Limb (tissue), 2 donors: ENCODE results near the gene FABP6.

Experiments
- DNase-seq, 2 donors: peaks; one replicate each; pipeline ENCODE4 v3.0.0-alpha.2; 2016; ENCODE audit errors: extremely low spot score in 2 of 2

The FABP6 gene

DNA sequence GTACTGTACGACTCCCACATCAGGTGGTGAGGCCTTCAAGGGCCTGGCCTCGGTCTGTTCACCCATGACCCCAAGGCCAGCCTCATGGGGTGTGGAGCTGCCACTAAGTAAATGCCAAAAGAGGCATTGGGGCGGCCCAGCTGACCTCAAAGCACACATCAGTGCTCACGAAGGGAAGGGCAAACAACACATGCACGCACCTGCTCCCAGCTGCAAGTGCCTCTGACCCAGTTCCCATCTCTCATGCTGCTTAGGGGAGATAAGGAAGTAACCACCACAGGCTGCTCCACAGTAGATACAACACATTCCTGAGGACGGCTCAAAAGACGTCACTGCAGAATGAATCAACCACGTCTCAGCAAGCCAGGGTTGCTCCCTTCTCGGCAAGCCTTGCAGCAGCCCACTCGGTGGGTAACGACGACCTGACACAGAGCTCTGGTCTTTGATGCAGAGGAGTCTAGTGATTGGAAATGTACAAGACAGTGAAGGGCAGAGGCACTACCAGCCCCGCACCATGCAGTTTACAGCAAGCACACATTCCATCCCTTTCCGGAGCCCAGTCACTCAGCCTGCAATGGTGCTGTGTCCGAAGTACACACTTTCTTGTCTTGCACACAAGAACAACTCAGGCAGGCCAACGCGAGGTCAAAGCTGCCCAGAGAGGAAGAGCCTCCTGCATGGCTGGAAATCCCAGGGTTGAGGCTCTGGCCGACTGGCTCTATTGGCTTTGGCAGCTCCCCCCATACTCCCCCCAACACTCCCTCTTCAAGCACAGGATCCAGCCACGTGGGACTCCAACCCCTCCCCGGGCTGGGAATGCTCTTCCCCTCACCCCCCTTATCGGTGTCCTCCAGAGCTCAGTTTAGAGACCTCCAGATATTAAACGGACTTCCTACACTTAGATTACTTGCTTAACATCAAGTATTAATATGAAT, 31.8 kb downstream of the FABP6 start:
- DNase-seq = no peak

DNA sequence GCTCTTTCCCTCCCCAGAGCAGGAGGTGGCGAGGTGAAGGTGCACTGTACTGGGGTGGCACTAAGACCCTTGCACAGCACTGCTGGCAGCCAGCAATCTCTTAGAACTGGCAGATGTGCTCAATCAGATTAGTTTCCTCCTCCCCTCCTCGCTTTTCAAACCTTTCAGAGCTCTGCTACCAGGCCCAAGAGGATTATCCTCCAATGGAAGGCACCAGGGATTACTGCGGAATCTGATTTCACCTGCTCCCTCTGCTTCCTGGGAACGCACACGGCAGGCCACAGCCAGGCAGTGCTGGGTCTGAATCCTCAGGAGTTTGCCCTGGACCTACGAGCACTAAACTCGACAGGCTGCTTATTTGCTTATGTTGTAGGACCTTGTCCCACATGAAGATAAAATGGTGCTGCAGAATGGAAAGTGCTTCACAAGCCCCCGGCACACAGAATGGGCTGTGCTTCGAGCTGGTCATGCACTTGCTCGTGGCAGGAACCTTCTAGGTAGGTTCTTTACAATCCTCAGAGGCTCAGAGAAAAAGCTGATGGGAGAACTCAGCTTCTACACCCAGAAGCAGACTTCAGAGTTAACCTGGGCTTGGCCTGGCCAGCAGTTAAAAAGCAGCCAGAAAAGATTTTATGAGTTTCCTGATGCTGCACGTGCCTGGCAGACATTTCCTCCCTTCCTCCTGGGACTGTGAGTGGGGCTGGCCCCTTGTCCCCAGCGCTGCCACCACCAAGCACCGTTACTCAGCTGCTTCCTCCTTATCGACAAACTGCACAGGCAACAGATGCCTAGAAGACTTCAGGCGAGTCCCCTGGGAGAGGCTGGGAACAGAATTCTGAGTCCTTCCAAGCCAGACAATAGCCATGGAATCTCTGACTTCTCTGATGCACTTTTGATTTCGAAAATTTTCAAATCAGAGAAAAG, 33.1 kb downstream of the FABP6 start:
- DNase-seq = no peak

GRCh38 chr5:160263326-160263855, 34.1 kb downstream of the FABP6 start:
- DNase-seq = no peak

- no peak for DNase-seq
These were observed 36.7 kb downstream of the FABP6 start for GRCh38 chr5:160266044-160266443.

GRCh38 chr5:160266752-160267345, 37.5 kb downstream of the FABP6 start:
- DNase-seq = no peak

GRCh38 chr5:160268121-160268520, 38.8 kb downstream of the FABP6 start:
- DNase-seq = no peak

GRCh38 chr5:160269017-160269416, 39.7 kb downstream of the FABP6 start:
- no peak for DNase-seq

DNA sequence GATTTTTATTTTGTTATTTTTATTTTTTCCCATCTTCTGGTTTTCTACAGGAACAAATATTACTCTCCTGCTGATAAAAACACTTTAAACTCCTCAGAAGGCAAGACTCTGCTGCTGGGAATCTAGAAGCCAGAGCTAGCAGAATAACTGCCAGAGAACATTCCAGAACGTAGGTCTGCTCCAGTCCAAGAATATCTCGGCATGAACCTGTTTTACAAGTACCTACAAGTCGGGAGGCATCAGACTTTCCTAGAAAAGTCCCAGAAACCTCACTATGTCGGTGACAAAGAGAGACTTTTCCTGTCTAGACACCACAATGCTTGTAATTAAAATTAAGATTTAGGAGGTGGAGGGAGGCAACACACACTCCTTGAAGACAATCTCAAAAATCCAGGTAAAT, 41.4 kb downstream of the FABP6 start:
- DNase-seq = no peak

GRCh38 chr5:160271396-160271795, 42.1 kb downstream of the FABP6 start:
- peak; percentile 48 to 58 for DNase-seq

- no peak for DNase-seq
These were observed 42.5 kb downstream of the FABP6 start for GRCh38 chr5:160271836-160272235.

GRCh38 chr5:160272264-160272663, 43.0 kb downstream of the FABP6 start:
- no peak for DNase-seq

DNA sequence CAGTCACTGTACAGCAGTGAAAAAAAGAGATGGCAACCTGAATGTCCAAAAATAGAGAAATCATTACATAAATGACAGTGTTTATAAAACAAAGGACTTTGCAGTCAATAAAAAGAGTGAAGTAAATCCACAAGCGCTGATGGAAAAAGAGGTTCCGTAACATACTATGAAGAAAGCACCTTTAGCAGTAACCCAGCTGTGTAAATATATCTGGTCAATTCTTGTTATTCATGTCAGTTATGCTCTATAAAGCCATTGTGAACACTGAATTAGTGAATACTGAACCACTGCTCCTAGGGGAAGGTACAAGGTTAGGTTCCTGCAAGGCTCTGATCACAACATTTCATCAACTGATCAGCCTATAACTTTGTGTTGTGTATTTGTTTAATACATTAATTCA, 43.6 kb downstream of the FABP6 start:
- DNase-seq = no peak

DNA sequence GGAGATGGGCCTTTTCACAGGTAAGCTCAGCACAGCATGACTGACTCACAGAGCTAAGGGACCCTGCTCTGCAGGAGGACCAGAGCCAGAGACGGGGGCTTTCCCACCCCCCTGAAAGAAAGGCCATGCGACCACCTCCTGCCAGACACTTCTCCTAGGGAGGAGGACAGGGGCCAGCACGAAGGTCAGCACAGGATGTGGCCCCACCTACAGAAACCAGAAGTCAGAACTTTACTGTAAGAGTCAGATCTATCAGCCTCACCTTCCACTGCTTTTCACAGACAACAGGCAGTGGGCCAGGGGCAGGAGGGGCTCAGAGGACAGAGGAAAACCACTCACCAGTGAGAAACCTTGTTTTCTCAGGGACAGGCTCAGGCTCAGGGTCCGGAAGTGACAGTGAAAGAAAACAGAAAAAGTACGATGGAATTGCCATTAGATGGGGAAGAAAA, 45.2 kb downstream of the FABP6 start:
- DNase-seq = no peak

DNA sequence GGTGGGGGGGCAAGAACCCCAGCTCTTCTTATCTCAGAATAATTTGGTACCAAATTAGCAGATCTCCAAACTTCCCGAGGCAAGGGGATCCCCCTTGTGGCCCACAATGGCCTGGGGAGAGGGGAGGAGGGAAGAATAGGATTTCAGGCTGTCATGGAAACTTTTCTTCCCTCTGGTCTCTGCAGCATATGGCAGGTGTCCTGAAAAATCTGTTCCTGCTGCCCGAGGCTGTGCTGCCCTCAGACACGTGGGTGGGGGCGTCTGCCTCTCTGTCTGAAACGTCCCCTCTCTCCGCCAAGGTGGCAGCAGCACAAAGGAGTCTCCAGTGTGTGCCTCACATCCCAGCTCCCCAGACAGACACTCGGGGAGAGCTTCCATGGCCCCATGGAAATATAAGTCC, 49.0 kb downstream of the FABP6 start:
- peak in 1 of 2 donors; percentile 44 for DNase-seq

DNA sequence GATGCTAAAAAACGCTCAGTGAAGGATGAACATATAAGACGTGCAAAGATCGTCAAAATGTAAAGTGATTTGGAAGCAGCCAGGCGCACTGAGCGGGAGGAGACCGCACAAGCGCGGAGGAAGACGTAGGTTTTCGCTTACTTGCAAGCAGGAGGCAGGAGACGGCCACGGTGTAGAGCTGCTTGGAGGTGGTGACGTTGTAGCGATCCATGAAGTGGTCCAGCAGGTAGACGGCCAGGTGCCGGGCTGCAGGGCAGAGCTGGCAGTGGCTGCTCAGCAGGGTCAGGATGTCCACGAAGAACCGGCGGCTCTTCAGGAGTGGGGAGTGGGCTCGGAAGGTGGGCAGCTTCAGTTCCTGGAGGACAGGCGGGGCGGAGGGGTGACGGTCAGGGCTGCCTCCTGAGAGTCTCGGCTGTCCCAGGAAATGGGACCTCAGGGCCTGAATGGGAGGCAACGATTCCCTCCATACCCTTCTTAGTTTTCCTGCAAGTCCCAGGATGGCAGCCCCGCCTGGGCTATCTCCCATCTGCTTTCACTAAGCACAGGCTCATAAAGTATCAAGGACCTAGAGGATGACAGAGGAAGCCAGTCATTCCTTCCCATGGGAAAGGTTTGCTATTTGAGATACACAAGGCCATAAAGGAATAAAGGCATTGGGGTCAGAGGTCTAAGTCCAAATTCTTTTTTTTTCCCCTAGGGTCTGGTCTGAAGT, 51.2 kb downstream of the FABP6 start:
- no peak for DNase-seq

DNA sequence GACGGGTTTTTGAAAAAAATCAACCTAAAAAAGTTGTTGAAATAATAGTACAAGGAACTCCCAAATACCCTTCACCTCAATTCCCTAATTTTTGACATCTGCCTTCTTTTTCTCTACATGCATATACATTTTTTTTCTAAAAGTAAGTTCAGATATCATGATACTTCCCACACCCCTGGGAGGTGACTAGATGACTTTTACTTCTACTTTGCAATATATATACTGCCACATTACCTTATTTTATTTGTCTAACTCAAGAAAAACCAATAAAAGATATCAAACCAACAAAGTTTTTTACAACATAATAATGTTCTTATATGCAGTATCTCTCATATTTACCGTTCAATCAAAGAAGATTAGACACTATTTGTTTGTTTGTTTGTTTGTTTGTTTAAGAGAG, 52.0 kb downstream of the FABP6 start:
- DNase-seq = no peak

DNA sequence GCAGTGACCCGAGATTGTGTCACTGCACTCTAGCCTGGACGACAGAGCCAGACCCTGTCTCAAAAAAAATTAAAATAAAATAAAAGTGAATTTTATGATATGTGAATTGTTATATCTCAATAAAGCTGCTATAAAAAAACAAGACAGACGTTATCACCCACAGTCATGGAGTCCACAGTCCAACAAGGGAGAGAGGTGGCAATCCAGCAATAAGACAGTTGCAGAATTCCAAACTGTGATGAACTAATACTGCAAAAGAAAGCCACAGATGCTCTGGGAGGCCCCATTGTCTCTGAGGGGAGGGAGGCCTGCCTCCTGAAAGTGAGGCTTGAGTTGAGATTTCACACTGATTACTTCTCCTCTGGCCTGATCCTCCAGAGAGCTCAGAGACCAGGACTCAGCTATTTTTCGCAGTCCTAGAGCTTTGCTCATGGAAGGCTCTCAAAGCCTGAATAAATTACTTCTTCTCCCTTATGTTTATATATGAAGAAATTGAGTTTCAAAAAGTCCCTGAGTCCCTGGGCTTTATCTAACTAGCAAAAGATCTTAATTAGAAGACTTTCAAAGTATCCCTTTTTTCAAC, 55.1 kb downstream of the FABP6 start:
- no peak for DNase-seq

DNA sequence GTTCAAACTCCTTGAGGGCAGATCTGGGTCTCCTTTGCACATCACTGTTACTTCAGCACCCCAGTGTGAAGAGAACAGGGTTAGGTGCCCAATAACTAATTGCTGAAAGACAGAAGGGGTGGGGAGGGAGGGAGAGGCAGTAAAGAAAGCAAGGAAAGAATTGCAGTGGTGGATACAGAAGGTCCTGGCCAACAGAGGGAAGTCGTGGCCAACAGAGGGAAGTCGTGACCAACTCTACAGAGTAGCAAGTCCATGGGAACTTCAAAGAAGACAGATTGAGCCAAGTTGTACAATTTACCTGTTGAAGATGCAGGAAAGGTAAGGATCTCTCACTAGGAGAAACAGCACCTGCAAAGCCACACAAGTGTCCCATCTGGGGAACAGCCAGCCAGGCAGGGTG, 56.0 kb downstream of the FABP6 start:
- DNase-seq = no peak

DNA sequence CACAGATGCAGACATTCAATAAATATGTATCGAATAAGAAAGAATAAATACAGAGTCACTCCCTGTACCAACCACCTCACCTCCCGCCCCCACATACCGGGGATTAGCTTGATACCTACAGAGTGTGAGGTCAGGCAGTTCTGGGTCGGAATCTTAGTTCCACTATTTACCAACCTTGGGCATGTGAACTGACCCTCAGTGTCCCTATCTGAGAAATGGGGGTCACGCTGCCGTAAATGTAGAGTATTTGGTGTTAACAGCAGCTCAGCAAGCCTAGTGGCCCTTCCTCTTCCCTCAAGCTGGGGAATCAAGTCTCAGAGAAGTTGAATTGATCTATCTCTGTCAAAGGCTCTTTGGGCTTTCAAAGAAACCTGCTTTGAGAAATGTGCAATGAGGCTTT, 57.6 kb downstream of the FABP6 start:
- no peak for DNase-seq

DNA sequence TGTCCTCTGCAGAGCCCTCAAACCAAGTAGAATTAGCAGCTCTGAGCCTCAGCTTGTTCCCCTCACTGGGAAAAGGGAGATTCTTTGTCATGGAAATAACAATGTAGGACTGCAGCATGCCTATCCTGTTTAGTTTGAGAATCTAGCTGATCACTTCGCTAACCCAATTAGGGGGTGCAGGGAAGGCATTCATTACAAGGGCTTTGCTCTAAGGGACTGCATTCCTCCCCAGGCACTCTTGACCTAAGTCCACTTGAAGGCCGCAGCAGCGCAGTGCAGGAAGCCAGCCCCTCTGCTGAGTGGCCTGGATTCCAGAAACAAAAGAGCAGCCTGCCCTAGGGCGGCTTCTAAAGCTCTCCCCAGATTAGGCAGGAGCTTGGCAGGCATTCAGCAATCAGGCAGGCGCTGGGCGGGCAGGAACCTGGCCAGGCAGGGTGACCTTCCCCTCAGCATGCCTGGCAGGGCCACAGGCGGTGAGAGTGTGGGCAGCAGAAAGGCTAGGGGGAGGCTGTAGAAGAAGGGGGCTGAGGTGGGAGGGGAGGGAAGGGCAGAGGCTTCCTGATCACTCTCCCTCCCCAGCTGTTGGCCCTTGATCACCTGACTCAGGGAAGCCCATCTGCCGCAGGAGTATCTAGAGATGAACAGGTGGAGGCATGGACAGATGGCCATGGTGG, 58.2 kb downstream of the FABP6 start:
- no peak for DNase-seq
